ENCODE measurements around the gene COQ10B.

- TF ChIP-seq, protein P1, sequence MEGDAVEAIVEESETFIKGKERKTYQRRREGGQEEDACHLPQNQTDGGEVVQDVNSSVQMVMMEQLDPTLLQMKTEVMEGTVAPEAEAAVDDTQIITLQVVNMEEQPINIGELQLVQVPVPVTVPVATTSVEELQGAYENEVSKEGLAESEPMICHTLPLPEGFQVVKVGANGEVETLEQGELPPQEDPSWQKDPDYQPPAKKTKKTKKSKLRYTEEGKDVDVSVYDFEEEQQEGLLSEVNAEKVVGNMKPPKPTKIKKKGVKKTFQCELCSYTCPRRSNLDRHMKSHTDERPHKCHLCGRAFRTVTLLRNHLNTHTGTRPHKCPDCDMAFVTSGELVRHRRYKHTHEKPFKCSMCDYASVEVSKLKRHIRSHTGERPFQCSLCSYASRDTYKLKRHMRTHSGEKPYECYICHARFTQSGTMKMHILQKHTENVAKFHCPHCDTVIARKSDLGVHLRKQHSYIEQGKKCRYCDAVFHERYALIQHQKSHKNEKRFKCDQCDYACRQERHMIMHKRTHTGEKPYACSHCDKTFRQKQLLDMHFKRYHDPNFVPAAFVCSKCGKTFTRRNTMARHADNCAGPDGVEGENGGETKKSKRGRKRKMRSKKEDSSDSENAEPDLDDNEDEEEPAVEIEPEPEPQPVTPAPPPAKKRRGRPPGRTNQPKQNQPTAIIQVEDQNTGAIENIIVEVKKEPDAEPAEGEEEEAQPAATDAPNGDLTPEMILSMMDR (IDR thresholded peaks at IDR 0.05) = no peak
- TF ChIP-seq POLR2A (IDR thresholded peaks at IDR 0.05) (no peak), POLR2AphosphoS5 (IDR thresholded peaks at IDR 0.05) (no peak)
Observed at GRCh38 chr2:197426723-197427603, 26.4 kb upstream of the COQ10B start.

Data from stomach (tissue), 4 donors.